ENCODE measurements around the gene THADA. TPM values are rescaled to one million over a fixed set of nuclear protein-coding genes. Genes with fewer than 3 reads are reported as not detected.

THADA gene
- total and polyA plus RNA-seq, 4 experiments from 2014 or later, result 20.3 to 44.8 (median 32.8) TPM

GRCh38 chr2:43224571-43225092, 371.2 kb downstream of the THADA start:
- ChIA-PET CTCF (ENCODE audit: partially characterized antibody) (interaction anchor here (1.0 to 14.9 kb wide), 4 partner anchors 52 to 93 kb away, joined by 3 to 319 read pairs (median 130); no protein-coding TSS in a partner anchor), POLR2A (ENCODE audit: partially characterized antibody) (interaction anchor here (0.6 to 46.5 kb wide), 9 partner anchors 19 to 414 kb away, joined by 3 to 6960 read pairs (median 6); no protein-coding TSS in a partner anchor)
- peaks cover 0 to 39% (median 4%) of the 10 kb centered on the region in 8 donors for H3K9me3 Mint-ChIP-seq
- peaks cover 0 to 7% of the 10 kb centered on the region in 2 donors for H3K27me3 Mint-ChIP-seq
- Histone ChIP-seq H3K4me3 (ENCODE audit: low read length in 2 of 2) (peak overlapping the region; percentile 76 to 84), H3K27me3 (ENCODE audit: insufficient read depth, low read length) (no peaks in the 10 kb centered on the region), H3K9me3 (ENCODE audit: control insufficient read depth in 1 of 2, low read length in 2 of 2) (no peaks in the 10 kb centered on the region), H3K4me1 (ENCODE audit: insufficient read depth, low read length) (peaks cover 40% of the 10 kb centered on the region), H3K36me3 (ENCODE audit: insufficient read depth, low read length) (peaks cover 34% of the 10 kb centered on the region), H3K27ac (ENCODE audit: low read depth, low read length) (peak overlapping the region; percentile 90)
- intact Hi-C loops (cut with micrococcal nuclease), result loop anchor here (5.0 kb wide), 3 partner anchors 373 to 773 kb away; partner anchors contain the start of genes LRPPRC and THADA
- H3K27ac Mint-ChIP-seq, result peak overlapping the region in 5 of 7 donors; percentile 93 to 99 (median 98)
- H3K4me1 Mint-ChIP-seq, result peaks cover 25 to 55% (median 36%) of the 10 kb centered on the region in 4 donors
- peak in 4 of 5 donors; percentile 54 to 71 (median 68) for DNase-seq
- H3K4me3 Mint-ChIP-seq, result peak overlapping the region; percentile 93 to 99 (median 98)
- H3K36me3 Mint-ChIP-seq, result peaks cover 45 to 57% of the 10 kb centered on the region in 2 donors

DNA sequence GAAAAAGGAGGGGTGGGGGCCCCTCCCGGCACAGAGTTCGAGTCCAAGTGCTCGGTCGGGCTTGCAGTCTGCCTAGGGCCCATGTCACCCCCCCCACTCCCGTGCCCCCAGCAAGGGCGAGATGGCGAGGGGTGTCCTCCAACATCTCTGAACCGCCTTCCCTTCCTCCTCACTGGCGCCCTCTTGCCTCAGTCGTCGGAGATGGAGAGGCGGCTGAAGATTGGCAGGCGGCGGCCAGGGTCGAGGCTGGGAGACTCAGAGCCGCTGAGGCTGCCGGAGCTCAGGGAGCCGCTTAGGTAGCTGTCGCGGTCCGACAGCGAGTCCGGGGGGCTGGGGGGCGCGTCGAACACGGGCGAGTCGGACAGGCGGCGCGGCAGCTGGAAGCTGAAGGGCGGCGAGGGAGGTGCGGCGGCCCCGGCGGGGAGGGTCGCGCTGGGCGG, 371.7 kb downstream of the THADA start:
- H3K36me3 Mint-ChIP-seq, result peaks cover 45 to 56% of the 10 kb centered on the region in 2 donors
- intact Hi-C loops (cut with micrococcal nuclease), result no loop called here
- CTCF ChIA-PET (ENCODE audit: partially characterized antibody), result interaction anchor here (1.0 to 14.9 kb wide), 5 partner anchors 51 to 93 kb away, joined by 3 to 319 read pairs (median 3); no protein-coding TSS in a partner anchor
- Histone ChIP-seq H3K4me1 (ENCODE audit: insufficient read depth, low read length) (peaks cover 40% of the 10 kb centered on the region), H3K9me3 (ENCODE audit: control insufficient read depth in 1 of 2, low read length in 2 of 2) (no peaks in the 10 kb centered on the region), H3K27me3 (ENCODE audit: insufficient read depth, low read length) (no peaks in the 10 kb centered on the region), H3K27ac (ENCODE audit: low read depth, low read length) (peak overlapping the region; percentile 90), H3K36me3 (ENCODE audit: insufficient read depth, low read length) (peaks cover 34% of the 10 kb centered on the region), H3K4me3 (ENCODE audit: low read length in 2 of 2) (peak overlapping the region; percentile 84 to 92)
- H3K9me3 Mint-ChIP-seq, result peaks cover 0 to 37% (median 4%) of the 10 kb centered on the region in 8 donors
- peak overlapping the region; percentile 93 to 100 (median 98) for H3K27ac Mint-ChIP-seq
- peak overlapping the region; percentile 97 to 99 (median 98) for H3K4me3 Mint-ChIP-seq
- H3K4me1 Mint-ChIP-seq, result peaks cover 24 to 55% (median 35%) of the 10 kb centered on the region in 4 donors
- peaks cover 0 to 5% of the 10 kb centered on the region in 2 donors for H3K27me3 Mint-ChIP-seq
- POLR2A ChIA-PET (ENCODE audit: partially characterized antibody), result interaction anchor here (1.3 to 46.5 kb wide), 7 partner anchors 18 to 414 kb away, joined by 4 to 6960 read pairs (median 8); no protein-coding TSS in a partner anchor
- DNase-seq, result peak; percentile 65 to 81 (median 79)

DNA sequence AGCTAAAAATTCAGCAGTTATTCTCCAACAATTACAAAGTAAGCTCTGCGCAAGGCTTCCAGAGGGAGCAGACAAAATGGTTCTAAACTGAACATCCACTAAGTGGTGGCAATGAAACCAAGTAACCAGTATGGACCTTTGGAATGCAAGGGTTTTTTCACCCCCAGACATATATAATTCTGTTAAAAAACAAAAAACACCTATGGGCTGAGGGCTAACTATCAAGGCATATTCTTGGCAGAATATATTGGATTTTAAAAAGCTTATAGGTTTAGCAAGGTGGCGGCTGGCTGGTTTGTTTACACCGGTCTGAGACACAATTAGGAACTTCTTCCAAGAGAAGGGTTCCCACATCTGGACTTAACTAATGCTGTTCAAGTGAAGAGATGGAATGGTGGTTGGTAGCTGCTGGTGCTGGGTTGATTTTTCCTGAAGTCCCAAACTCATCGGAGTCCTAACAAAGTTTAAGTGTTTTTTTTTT, 372.3 kb downstream of the THADA start:
- Mint-ChIP-seq H3K9me3 (peaks cover 0 to 42% (median 4%) of the 10 kb centered on the region in 8 donors), H3K4me3 (peak overlapping the region; percentile 97 to 99 (median 98)), H3K27me3 (peaks cover 0 to 5% of the 10 kb centered on the region in 2 donors), H3K4me1 (peaks cover 23 to 55% (median 34%) of the 10 kb centered on the region in 4 donors), H3K36me3 (peaks cover 45 to 58% of the 10 kb centered on the region in 2 donors), H3K27ac (peak overlapping the region; percentile 93 to 100 (median 98))
- Histone ChIP-seq H3K36me3 (ENCODE audit: insufficient read depth, low read length) (peaks cover 34% of the 10 kb centered on the region), H3K4me1 (ENCODE audit: insufficient read depth, low read length) (peaks cover 40% of the 10 kb centered on the region), H3K27me3 (ENCODE audit: insufficient read depth, low read length) (no peaks in the 10 kb centered on the region), H3K4me3 (ENCODE audit: low read length in 2 of 2) (peak overlapping the region; percentile 84 to 92), H3K9me3 (ENCODE audit: control insufficient read depth in 1 of 2, low read length in 2 of 2) (no peaks in the 10 kb centered on the region), H3K27ac (ENCODE audit: low read depth, low read length) (peak overlapping the region; percentile 90)
- intact Hi-C loops (cut with micrococcal nuclease), result no loop called here
- ChIA-PET CTCF (ENCODE audit: partially characterized antibody) (interaction anchor here (1.0 to 14.9 kb wide), 4 partner anchors 30 to 92 kb away, joined by 3 to 319 read pairs (median 140); no protein-coding TSS in a partner anchor), POLR2A (ENCODE audit: partially characterized antibody) (interaction anchor here (0.6 to 46.5 kb wide), 6 partner anchors 18 to 261 kb away, joined by 3 to 6960 read pairs (median 7); no protein-coding TSS in a partner anchor)
- DNase-seq, result peak in 4 of 5 donors; percentile 26 to 37 (median 34)

DNA sequence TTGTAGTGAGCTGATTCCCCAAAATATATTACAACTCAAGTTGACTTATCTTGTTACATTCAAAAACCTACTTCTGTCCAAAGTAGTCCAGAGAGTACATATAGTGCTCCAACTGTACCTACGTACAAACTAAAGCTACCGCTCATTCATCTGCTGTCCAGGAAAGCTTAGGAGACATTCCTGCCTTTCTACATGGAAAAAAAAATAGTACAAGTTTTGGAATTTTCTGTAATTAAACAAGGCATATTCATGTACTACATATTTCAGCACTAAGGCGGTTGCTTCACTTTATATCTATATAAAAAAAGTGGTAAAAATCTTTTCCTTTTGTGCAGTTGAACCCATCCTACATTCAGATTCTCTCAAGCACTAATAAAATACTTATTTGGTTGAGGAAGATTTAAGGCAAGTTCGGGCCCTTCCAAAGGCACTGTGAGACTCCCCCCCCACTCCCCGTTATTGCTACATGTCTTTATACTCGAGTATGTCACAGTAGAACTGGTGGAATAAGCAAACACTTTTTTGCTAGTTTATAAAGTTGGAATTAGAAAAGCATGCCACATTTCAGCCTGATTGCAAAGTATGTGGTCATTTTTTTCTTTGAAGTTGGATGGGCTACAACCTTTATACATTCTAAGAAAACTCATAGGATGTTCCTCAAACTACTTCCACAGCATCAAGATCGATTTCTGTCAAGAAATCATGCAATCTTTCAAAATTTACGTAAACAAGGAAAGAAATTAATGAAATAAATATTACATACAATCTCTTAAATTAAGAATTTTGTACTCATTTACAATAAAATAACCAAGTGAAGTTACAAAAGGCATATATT, 373.1 kb downstream of the THADA start:
- peak overlapping the region; percentile 80 to 98 (median 96) for H3K4me3 Mint-ChIP-seq
- H3K4me1 ChIP-seq (ENCODE audit: insufficient read depth, low read length), result peaks cover 40% of the 10 kb centered on the region
- peak overlapping the region; percentile 84 to 92 for H3K4me3 ChIP-seq (ENCODE audit: low read length in 2 of 2)
- H3K27ac ChIP-seq (ENCODE audit: low read depth, low read length), result peak overlapping the region; percentile 90
- H3K36me3 ChIP-seq (ENCODE audit: insufficient read depth, low read length), result peaks cover 34% of the 10 kb centered on the region
- H3K27me3 Mint-ChIP-seq, result peaks cover 0 to 5% of the 10 kb centered on the region in 2 donors
- H3K27me3 ChIP-seq (ENCODE audit: insufficient read depth, low read length), result no peaks in the 10 kb centered on the region
- H3K9me3 ChIP-seq (ENCODE audit: control insufficient read depth in 1 of 2, low read length in 2 of 2), result no peaks in the 10 kb centered on the region
- peak in 4 of 5 donors; percentile 29 to 36 (median 31) for DNase-seq
- peaks cover 0 to 42% (median 4%) of the 10 kb centered on the region in 8 donors for H3K9me3 Mint-ChIP-seq
- intact Hi-C loops (cut with micrococcal nuclease), result no loop called here
- ChIA-PET POLR2A (ENCODE audit: partially characterized antibody) (interaction anchor here (1.0 to 46.5 kb wide), 11 partner anchors 17 to 1090 kb away, joined by 3 to 6960 read pairs (median 8); no protein-coding TSS in a partner anchor), CTCF (ENCODE audit: partially characterized antibody) (interaction anchor here (1.0 to 14.9 kb wide), 6 partner anchors 29 to 91 kb away, joined by 3 to 319 read pairs (median 16); no protein-coding TSS in a partner anchor)
- peaks cover 45 to 54% of the 10 kb centered on the region in 2 donors for H3K36me3 Mint-ChIP-seq
- peak overlapping the region; percentile 93 to 100 (median 98) for H3K27ac Mint-ChIP-seq
- peaks cover 22 to 55% (median 33%) of the 10 kb centered on the region in 4 donors for H3K4me1 Mint-ChIP-seq

GRCh38 chr2:43221763-43222474, 373.9 kb downstream of the THADA start:
- ChIA-PET POLR2A (ENCODE audit: partially characterized antibody) (interaction anchor here (0.7 to 46.5 kb wide), 12 partner anchors 1 to 1115 kb away, joined by 3 to 6960 read pairs (median 10); partner anchors contain the start of gene ZFP36L2), CTCF (ENCODE audit: partially characterized antibody) (interaction anchor here (1.0 to 14.9 kb wide), 8 partner anchors 7 to 90 kb away, joined by 3 to 319 read pairs (median 16); no protein-coding TSS in a partner anchor)
- Histone ChIP-seq H3K4me3 (ENCODE audit: low read length in 2 of 2) (peak overlapping the region; percentile 84 to 92), H3K9me3 (ENCODE audit: control insufficient read depth in 1 of 2, low read length in 2 of 2) (no peaks in the 10 kb centered on the region), H3K4me1 (ENCODE audit: insufficient read depth, low read length) (peaks cover 47% of the 10 kb centered on the region), H3K27me3 (ENCODE audit: insufficient read depth, low read length) (no peaks in the 10 kb centered on the region), H3K36me3 (ENCODE audit: insufficient read depth, low read length) (peaks cover 34% of the 10 kb centered on the region), H3K27ac (ENCODE audit: low read depth, low read length) (peak overlapping the region; percentile 90)
- Mint-ChIP-seq H3K27ac (peak overlapping the region; percentile 93 to 100 (median 98)), H3K36me3 (peaks cover 45 to 54% of the 10 kb centered on the region in 2 donors), H3K27me3 (peaks cover 0 to 5% of the 10 kb centered on the region in 2 donors), H3K9me3 (peaks cover 0 to 42% (median 4%) of the 10 kb centered on the region in 8 donors), H3K4me3 (peak overlapping the region; percentile 80 to 98 (median 96)), H3K4me1 (peaks cover 25 to 56% (median 38%) of the 10 kb centered on the region in 4 donors)
- peak; percentile 54 to 78 (median 63) for DNase-seq
- intact Hi-C loops (cut with micrococcal nuclease), result no loop called here
